ENCODE measurements around the gene TEX54. TPM values are rescaled to one million over a fixed set of nuclear protein-coding genes. Genes with fewer than 3 reads are reported as not detected.

Gene TEX54
- total and polyA plus RNA-seq, 2 of the 4 experiments (the other 2 are of a cell fraction): not detected

DNA sequence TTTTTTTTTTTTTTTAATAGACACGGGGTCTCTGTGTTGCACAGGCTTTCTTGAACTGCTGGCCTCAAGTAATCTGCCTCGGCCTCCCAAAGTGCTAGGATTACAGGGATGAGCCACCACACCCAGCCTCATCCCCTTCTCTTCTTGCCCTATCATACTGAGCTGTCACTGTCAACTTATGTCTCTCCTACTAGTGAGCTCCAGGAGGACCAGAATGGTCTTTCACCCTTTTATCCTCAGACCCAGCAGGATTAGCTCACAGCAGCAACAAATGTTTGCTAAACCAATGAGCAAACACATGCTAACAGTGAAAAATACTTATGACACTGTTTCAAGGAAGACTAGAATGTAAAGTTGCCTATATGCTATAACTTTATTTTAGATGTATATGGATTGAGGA lies 21.0 kb downstream of the TEX54 start:
- Histone ChIP-seq H3K56ac (ENCODE audit: extremely low read depth, insufficient read depth, low read length) (no peak overlapping the region), H3K9me1 (ENCODE audit: insufficient read depth, low read length) (peaks cover 10% of the 10 kb centered on the region), H2AFZ (replicated peaks; ENCODE audit: low read length, poor library complexity) (no peak overlapping the region), H3K4me1 (ENCODE audit: control insufficient read depth, insufficient read depth, low read length) (peaks cover 12% of the 10 kb centered on the region), H3K23ac (ENCODE audit: low read depth, low read length) (no peak overlapping the region), H3K27ac (ENCODE audit: insufficient read depth, low read length) (no peak overlapping the region), H2BK20ac (ENCODE audit: low read depth, low read length) (no peak overlapping the region), H2AK5ac (ENCODE audit: low read depth, low read length) (no peak overlapping the region), H2BK120ac (ENCODE audit: low read depth, low read length) (no peak overlapping the region), H3K27me3 (ENCODE audit: control insufficient read depth, insufficient read depth, low read length) (no peaks in the 10 kb centered on the region), H3K9ac (ENCODE audit: low read depth, low read length) (no peak overlapping the region), H2BK15ac (ENCODE audit: low read depth, low read length) (no peak overlapping the region), H3K4ac (ENCODE audit: low read depth, low read length) (no peak overlapping the region), H3K4me3 (ENCODE audit: insufficient read depth, low read depth, low read length) (no peak overlapping the region), H3K79me1 (ENCODE audit: low read depth in 1 of 2, low read length in 2 of 2) (peaks cover 0 to 13% of the 10 kb centered on the region in 2 experiments; a peak in 1 of 4 replicates), H3K36me3 (ENCODE audit: control insufficient read depth, insufficient read depth, low read length) (peaks cover 20% of the 10 kb centered on the region), H4K5ac (ENCODE audit: low read depth, low read length) (no peak overlapping the region), H2BK5ac (ENCODE audit: low read depth, low read length, poor library complexity, severe bottlenecking) (no peak overlapping the region), H4K8ac (ENCODE audit: low read depth in 2 of 2, low read length in 2 of 2) (no peak overlapping the region), H3K18ac (ENCODE audit: low read depth, low read length) (no peak overlapping the region), H3K4me2 (ENCODE audit: low read depth, low read length) (no peak overlapping the region), H3K9me3 (ENCODE audit: control insufficient read depth, insufficient read depth, low read length) (no peaks in the 10 kb centered on the region), H2AK9ac (replicated peaks; ENCODE audit: low read depth, low read length, poor library complexity) (no peak overlapping the region), H4K20me1 (ENCODE audit: insufficient read depth, low read length) (no peaks in the 10 kb centered on the region), H3K14ac (replicated peaks; ENCODE audit: low read depth, low read length) (no peak overlapping the region), H4K91ac (ENCODE audit: insufficient read depth, low read depth, low read length) (no peak overlapping the region)
- ATAC-seq (ENCODE audit: low read depth) (no peak), DNase-seq (no peak)
- in situ Hi-C loops (cut with MboI; ENCODE audit: low sequenced_read_pairs): no loop called here
- BruUV-seq (replicated peaks): no TSS peak
- TF ChIP-seq MXI1 (IDR thresholded peaks at IDR 0.05; ENCODE audit: borderline replicate concordance, low read depth, low read length): no peak
- TF ChIP-seq, protein P1, sequence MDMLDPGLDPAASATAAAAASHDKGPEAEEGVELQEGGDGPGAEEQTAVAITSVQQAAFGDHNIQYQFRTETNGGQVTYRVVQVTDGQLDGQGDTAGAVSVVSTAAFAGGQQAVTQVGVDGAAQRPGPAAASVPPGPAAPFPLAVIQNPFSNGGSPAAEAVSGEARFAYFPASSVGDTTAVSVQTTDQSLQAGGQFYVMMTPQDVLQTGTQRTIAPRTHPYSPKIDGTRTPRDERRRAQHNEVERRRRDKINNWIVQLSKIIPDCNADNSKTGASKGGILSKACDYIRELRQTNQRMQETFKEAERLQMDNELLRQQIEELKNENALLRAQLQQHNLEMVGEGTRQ (IDR thresholded peaks at IDR 0.05; ENCODE audit: low read depth, low read length): no peak
- no peak for TF ChIP-seq CHD1 (IDR thresholded peaks at IDR 0.05; ENCODE audit: low read depth, low read length)
- TF ChIP-seq MAFK (IDR thresholded peaks at IDR 0.05; ENCODE audit: low read depth, low read length): no peak
- TF ChIP-seq RFX5 (IDR thresholded peaks at IDR 0.05; ENCODE audit: low read depth, low read length): no peak
- TF ChIP-seq RAD21 (IDR thresholded peaks at IDR 0.05; ENCODE audit: low read length): no peak
- no peak for TF ChIP-seq RCOR1 (IDR thresholded peaks at IDR 0.05; ENCODE audit: insufficient replicate concordance, low read length)
- TF ChIP-seq NFE2L2 (IDR thresholded peaks at IDR 0.05; ENCODE audit: low read depth, low read length): no peak
- TF ChIP-seq, protein P2, sequence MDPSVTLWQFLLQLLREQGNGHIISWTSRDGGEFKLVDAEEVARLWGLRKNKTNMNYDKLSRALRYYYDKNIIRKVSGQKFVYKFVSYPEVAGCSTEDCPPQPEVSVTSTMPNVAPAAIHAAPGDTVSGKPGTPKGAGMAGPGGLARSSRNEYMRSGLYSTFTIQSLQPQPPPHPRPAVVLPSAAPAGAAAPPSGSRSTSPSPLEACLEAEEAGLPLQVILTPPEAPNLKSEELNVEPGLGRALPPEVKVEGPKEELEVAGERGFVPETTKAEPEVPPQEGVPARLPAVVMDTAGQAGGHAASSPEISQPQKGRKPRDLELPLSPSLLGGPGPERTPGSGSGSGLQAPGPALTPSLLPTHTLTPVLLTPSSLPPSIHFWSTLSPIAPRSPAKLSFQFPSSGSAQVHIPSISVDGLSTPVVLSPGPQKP (IDR thresholded peaks at IDR 0.05; ENCODE audit: borderline replicate concordance, low read depth, low read length): no peak
- TF ChIP-seq, protein P3, sequence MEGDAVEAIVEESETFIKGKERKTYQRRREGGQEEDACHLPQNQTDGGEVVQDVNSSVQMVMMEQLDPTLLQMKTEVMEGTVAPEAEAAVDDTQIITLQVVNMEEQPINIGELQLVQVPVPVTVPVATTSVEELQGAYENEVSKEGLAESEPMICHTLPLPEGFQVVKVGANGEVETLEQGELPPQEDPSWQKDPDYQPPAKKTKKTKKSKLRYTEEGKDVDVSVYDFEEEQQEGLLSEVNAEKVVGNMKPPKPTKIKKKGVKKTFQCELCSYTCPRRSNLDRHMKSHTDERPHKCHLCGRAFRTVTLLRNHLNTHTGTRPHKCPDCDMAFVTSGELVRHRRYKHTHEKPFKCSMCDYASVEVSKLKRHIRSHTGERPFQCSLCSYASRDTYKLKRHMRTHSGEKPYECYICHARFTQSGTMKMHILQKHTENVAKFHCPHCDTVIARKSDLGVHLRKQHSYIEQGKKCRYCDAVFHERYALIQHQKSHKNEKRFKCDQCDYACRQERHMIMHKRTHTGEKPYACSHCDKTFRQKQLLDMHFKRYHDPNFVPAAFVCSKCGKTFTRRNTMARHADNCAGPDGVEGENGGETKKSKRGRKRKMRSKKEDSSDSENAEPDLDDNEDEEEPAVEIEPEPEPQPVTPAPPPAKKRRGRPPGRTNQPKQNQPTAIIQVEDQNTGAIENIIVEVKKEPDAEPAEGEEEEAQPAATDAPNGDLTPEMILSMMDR (conservative IDR thresholded peaks at IDR 0.05; ENCODE audit: low read depth, low read length): no peak
- no peak for TF ChIP-seq BHLHE40 (IDR thresholded peaks at IDR 0.05; ENCODE audit: low read depth, low read length)
- no peak for TF ChIP-seq CEBPB (IDR thresholded peaks at IDR 0.05; ENCODE audit: low read depth, low read length)
- no peak for TF ChIP-seq SMC3 (IDR thresholded peaks at IDR 0.05; ENCODE audit: low read depth, low read length)
- TF ChIP-seq MAZ (IDR thresholded peaks at IDR 0.05; ENCODE audit: borderline replicate concordance, low read depth, low read length): no peak
- no peak for TF ChIP-seq POLR2A (IDR thresholded peaks at IDR 0.05; ENCODE audit: low read depth, low read length)
- TF ChIP-seq FOS (IDR thresholded peaks at IDR 0.05; ENCODE audit: low read depth, low read length): no peak
- whole genome bisulfite sequencing, 2 experiments (ENCODE audit: extremely low coverage in 2 of 2, insufficient read length in 1 of 2): 67% methylated on average over 1 of the region's 2 CpGs; no CpG with 5 or more reads in 1 of the 2 experiments
- intact Hi-C loops (cut with micrococcal nuclease): no loop called here
- CTCF ChIA-PET: interaction anchor here (0.5 to 0.6 kb wide), 2 partner anchors 20 to 192 kb away, joined by 3 to 4 read pairs; partner anchors contain the start of gene STX5
- POLR2A ChIA-PET (ENCODE audit: unreplicated experiment): interaction anchor here (0.7 kb wide), 1 partner anchor 108 kb away, joined by 3 read pairs; no protein-coding TSS in a partner anchor
- dilution Hi-C loops (cut with HindIII; ENCODE audit: low sequenced_read_pairs, unreplicated experiment): no loop called here
